Renal cortex interstitium (tissue), 11 donors: ENCODE results near the gene MACC1. TPM values are rescaled to one million over a fixed set of nuclear protein-coding genes. Genes with fewer than 3 reads are reported as not detected.
"Not testable (repeated sequence)": the region's sequence is repeated elsewhere in the genome, so short reads cannot be mapped to it uniquely, and the experiment has no call there.

ENCODE experiments used
- DNase-seq, 11 donors: peaks; one replicate each; pipeline ENCODE4 v3.0.0-alpha.2; 2013; ENCODE audit warnings: low read depth in 9 of 11, low spot score in 4 of 11; ENCODE audit errors: extremely low read depth in 1 of 11
- polyA plus RNA-seq, 3 donors: library from polyadenylated mRNA; unstranded; fragments of 120-200 nt; gene quantifications; one replicate each; pipeline ENCODE4 v1.2.1, GENCODE V29; 2013; ENCODE audit not compliant: insufficient read length in 3 of 3

Gene MACC1
- polyA plus RNA-seq, 3 donors: 6.6 to 21.2 (median 9.0) TPM

DNA sequence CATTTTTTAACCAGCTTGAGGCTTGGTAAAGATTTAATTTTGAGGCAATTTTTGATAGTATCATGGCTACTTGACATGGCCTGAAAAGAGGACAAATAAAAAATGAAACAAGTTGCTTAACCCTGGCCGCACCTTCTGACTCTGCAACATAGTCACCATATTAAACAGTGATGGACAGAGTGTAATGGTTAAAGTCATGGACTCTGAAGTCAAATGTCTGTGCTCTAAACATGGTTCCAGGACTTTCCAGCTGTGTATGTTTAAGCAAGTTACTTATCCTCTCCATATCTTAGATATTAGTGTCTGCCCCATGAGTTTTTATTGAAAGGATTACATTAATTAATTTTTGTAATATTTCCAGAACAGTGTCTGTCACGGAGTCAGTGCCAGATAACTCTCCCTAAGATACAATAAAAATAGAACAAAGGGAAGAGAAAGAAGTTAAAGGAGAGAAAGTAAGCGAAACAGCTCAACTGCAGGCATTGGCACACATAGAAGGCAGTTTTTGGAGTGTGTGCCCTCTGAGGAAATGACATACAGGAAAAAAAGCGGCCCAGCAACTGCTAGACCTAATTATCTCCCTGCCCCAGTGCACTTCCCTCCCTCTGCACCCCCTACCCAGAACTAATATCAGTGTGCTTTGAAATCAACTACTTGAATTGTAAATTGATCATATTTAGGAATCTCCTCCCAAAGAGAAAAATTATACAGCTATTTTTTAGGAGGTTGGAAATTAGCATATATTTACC, 65.3 kb downstream of the MACC1 start:
- no peak for DNase-seq

GRCh38 chr7:20146451-20146850, 70.7 kb downstream of the MACC1 start:
- no peak for DNase-seq

DNA sequence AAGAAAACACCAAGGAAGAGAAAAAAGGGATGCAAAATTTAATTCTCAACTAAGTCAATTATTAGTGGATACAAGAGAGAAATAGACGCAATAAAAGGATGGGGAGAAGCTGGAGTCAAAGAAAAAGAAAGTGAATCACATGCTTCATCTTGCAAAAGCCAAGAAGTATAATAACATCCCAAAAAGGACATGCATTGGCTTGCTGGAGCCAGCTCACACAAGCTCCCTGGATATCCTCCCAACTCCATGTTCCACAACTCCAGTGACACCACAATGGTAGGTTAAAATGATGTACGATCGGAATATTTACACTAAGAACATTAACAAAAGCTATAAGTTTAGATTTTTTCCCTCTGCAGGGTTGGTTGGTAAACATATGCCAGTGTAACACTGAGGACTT, 72.4 kb downstream of the MACC1 start:
- no peak for DNase-seq

DNA sequence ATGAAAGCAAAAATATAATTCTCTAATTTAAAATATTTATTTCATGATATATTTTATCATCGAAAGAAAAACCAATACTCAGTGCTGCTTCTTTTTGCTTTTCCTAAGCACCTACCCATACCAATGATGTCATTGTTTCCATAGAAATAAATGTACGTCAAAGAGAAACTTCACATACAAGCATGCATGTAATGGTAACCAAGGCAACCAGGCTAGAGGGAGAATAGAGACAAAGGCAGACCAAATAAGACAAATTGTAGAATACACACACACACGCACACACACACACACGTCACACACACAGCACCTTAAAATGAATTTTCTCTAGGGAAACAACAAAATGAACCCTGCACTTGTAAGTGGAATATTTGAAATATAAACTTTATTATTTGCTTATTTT, 75.5 kb downstream of the MACC1 start:
- DNase-seq: peak in 3 of 11 donors; percentile 7 to 20 (median 9)

GRCh38 chr7:20141002-20141345, 76.2 kb downstream of the MACC1 start:
- DNase-seq: no peak

DNA sequence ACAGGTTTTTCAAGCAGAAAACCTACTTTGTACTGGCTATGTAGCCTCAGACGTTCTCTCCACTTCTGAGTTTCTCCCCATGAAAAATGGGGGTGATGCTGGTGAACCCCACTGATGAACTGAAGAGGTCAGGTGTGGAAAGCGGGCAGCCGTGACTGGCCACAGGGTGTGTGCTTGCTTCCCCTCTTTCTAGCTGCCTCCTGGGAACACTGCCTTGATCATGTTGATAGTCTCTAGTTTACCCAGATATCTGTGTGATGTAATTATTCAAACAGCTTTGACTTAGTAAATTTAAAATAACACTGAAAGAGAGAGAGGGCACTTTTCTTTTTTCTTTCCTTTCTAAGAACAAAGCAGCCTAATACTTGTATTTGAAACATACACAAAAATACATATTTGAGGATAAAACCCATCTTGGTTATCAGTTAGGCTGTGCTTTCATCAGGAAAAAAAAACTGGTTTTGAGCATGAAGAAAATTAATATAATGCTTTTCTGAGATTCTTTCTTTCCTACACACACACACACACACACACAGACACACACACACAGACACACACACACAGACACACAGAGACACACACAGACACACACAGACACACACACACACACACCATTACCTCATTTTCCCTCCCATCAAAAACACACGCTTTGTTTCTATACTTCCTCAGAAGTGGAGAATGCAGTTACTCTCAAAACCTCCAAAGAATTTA, 76.7 kb downstream of the MACC1 start:
- no peak for DNase-seq

DNA sequence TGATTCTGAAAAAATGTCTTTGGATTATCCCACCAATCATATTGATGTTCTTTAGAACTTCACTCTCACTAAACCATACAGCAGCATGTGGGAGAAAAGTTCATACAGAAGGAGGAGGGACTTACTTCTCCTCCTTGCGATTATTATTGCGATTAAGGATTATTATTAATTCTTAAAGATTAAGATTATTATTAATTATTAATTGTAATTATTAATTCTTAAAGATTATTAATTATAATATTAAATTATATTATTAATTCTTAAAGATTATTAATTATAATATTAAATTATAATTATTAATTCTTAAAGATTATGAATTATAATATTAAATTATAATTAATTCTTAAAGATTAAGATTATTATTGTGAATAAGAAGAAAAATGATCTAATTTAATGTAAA, 80.5 kb downstream of the MACC1 start:
- no peak for DNase-seq

- DNase-seq: no peak
Observed at GRCh38 chr7:20133803-20134202, 83.4 kb downstream of the MACC1 start.

- no peak for DNase-seq
Observed at GRCh38 chr7:20132585-20132984, 84.6 kb downstream of the MACC1 start.

- no peak for DNase-seq
Observed at GRCh38 chr7:20131776-20132175, 85.4 kb downstream of the MACC1 start.

GRCh38 chr7:20129920-20130319, 87.3 kb downstream of the MACC1 start:
- DNase-seq: no peak

GRCh38 chr7:20128001-20128400, 89.2 kb downstream of the MACC1 start:
- no peak for DNase-seq

- not testable (repeated sequence) for DNase-seq
Observed at GRCh38 chr7:20126060-20126459, 91.1 kb downstream of the MACC1 start.

DNA sequence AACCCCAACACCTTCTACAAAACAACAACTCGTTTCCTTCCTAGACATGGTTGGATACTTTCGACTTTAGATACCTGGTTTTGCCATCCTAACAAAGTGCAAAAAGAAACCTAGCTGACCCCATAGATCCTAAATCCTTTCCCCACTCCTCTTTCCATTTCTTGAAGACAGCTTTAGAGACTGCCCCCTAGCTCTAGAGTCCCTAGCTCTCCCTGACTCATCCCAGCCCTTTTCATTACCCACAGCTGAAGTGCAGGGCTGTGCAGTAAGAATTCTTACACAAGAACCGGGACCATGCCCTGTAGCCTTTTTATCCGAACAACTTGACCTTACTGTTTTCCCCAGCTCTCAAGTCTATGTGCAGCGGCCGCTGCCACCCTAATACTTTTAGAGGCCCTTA, 93.1 kb downstream of the MACC1 start:
- not testable (repeated sequence) for DNase-seq

DNA sequence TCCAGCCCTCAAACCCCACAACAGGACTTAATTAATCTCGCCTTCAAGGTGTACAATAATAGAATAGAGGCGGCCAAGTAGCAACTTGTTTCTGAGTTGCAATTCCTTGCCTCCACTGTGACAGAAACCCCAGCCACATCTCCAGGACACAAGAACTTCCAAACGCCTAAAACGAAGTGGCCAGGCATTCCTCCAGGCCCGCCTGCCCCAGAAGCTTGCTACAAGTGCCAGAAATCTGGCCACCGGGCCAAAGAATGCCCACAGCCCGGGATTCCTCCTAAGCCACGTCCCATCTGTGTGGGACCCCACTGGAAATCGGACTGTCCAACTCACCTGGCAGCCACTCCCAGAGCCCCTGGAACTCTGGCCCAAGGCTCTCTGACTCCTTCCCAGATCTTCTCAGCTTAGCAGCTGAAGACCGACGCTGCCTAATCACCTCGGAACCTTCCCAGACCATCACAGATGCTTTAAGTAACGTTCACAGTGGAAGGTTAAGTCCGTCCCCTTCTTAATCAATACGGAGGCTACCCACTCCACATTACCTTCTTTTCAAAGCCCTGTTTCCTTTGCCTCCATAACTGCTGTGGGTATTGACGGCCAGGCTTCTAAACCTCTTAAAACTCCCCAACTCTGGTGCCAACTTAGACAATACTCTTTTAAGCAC, 94.4 kb downstream of the MACC1 start:
- not testable (repeated sequence) for DNase-seq

DNA sequence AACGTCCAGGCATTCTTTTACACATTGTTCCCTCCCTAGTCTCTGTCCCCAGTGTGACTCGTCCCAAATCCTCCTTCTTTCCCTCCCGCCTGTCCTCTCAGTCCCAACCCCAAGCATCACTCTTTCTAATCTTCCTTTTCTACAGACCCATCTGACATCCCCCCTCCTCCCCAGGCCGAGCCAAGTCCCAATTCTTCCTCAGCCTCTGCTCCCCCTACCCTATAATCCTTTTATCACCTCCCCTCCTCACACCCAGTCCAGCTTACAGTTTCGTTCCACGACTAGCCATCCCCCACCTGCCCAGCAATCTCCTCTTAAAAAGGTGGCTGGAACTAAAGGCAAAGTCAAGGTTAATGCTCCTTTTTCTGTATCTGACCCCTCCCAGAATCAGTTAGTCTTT, 95.1 kb downstream of the MACC1 start:
- no peak for DNase-seq

DNA sequence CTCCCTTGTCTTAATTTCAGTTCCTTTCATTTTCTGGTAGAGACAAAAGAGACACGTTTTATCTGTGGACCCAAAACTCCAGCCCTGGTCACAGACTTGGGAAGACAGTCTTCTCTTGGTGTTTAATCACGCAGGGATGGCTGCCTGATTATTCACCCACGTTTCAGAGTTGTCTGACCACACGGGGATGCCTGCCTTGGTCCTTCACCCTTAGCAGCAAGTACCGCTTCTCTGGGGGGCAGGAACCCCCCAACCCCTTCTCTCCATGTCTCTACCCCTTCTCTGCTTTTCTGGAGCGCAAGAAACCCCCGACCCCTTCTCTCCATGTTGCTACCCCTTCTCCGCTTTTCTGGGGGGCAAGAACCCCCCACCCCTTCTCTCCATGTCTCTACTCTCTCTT, 95.8 kb downstream of the MACC1 start:
- no peak for DNase-seq

- DNase-seq: not testable (repeated sequence)
Observed at GRCh38 chr7:20120611-20121168, 96.5 kb downstream of the MACC1 start.

- DNase-seq: no peak
Observed at GRCh38 chr7:20116869-20117268, 100.3 kb downstream of the MACC1 start.

DNA sequence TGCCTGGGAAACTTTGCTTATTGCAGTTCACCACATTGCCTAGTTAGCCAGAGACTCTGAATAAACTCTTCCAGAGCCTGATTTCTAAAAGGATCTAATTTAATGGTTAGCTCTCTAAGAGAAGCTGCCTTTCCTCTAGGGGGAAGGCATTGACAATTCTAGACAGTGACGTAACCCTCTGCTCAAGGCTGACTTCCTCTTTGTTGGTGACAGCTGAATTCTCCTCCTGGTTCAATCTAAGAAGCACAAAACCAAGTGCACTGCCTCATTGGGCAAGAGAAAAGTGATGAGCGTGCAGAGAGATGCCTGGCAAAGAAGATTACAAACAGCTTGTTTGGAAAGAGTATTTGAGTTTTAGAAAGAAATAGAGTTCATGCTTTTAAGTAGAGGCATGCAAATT, 102.7 kb downstream of the MACC1 start:
- DNase-seq: no peak
